Hepatocyte (in vitro differentiated cells): ENCODE results near the gene ATG14. TPM values are rescaled to one million over a fixed set of nuclear protein-coding genes. Genes with fewer than 3 reads are reported as not detected.
"Not testable (repeated sequence)": the region's sequence is repeated elsewhere in the genome, so short reads cannot be mapped to it uniquely, and the experiment has no call there.

Experiments used
- DNase-seq: peaks from one replicate; pipeline ENCODE4 v3.0.0-alpha.2; 2016; ENCODE audit warnings: low spot score
- H2AFZ ChIP-seq: fragments of 200-600 bp; sonication (generic); 2 replicates; pipeline ENCODE4 v1.6.0; 2016; ENCODE audit warnings: antibody characterized with exemption, mild to moderate bottlenecking
- H3K27ac ChIP-seq: fragments of 200-600 bp; sonication (generic); 2 replicates; pipeline ENCODE4 v1.5.1; 2016; ENCODE audit warnings: mild to moderate bottlenecking
- H3K27me3 ChIP-seq: fragments of 200-600 bp; sonication (generic); 2 replicates; pipeline ENCODE4 v1.6.1; 2016
- H3K36me3 ChIP-seq: fragments of 200-600 bp; sonication (generic); replicated peaks from 2 replicates; pipeline ENCODE4 v1.5.1; 2016; ENCODE audit warnings: low read depth; ENCODE audit not compliant: insufficient read depth
- H3K4me1 ChIP-seq: fragments of 200-600 bp; sonication (generic); 2 replicates; pipeline ENCODE4 v1.5.1; 2016; ENCODE audit warnings: mild to moderate bottlenecking, moderate library complexity; ENCODE audit not compliant: insufficient read depth
- H3K4me2 ChIP-seq: fragments of 200-600 bp; sonication (generic); 2 replicates; pipeline ENCODE4 v1.6.0; 2016
- H3K4me3 ChIP-seq: fragments of 200-600 bp; sonication (generic); 2 replicates; pipeline ENCODE4 v1.5.1; 2016; ENCODE audit warnings: mild to moderate bottlenecking
- H3K79me2 ChIP-seq: fragments of 200-600 bp; sonication (generic); 2 replicates; pipeline ENCODE4 v1.6.0; 2017; ENCODE audit warnings: mild to moderate bottlenecking
- H3K9me2 ChIP-seq: fragments of 200-600 bp; sonication (generic); replicated peaks from 2 replicates; pipeline ENCODE4 v1.6.0; 2017; ENCODE audit warnings: mild to moderate bottlenecking; ENCODE audit not compliant: insufficient read depth
- H3K9me3 ChIP-seq: fragments of 200-600 bp; sonication (generic); 2 replicates; pipeline ENCODE4 v1.5.1; 2016; ENCODE audit warnings: low read depth, mild to moderate bottlenecking
- H4K20me1 ChIP-seq: fragments of 200-600 bp; sonication (generic); 2 replicates; pipeline ENCODE4 v1.6.0; 2016; ENCODE audit warnings: mild to moderate bottlenecking; ENCODE audit not compliant: insufficient read depth, poor library complexity, severe bottlenecking
- EZH2 ChIP-seq: fragments of 200-600 bp; sonication (generic); IDR thresholded peaks from 2 replicates; pipeline ENCODE4 v1.6.1; 2016; ENCODE audit warnings: antibody characterized with exemption, mild to moderate bottlenecking, borderline replicate concordance
- EZH2phosphoT487 ChIP-seq: fragments of 200-600 bp; sonication (generic); IDR thresholded peaks from one replicate; pipeline ENCODE4 v1.6.1; 2018; ENCODE audit warnings: antibody characterized with exemption, mild to moderate bottlenecking, low read depth, moderate library complexity; ENCODE audit not compliant: unreplicated experiment, severe bottlenecking
- WGBS: methylation state at CpG from one replicate; pipeline ENCODE4 v1.1.6; 2016; ENCODE audit warnings: low lambda C conversion rate; ENCODE audit errors: missing lambda C conversion rate; 5-methylcytosine and 5-hydroxymethylcytosine counted together
- polyA plus RNA-seq: library from polyadenylated mRNA; unstranded; fragments of >200 nt; fragmentation: Nextera tagmentation; extraction: Ambion mirVana; gene quantifications from 2 replicates; pipeline ENCODE4 v1.2.1, GENCODE V29; 2016
- total RNA-seq: library from RNA; depleted of rRNA; stranded (reverse); fragments of >200 nt; gene quantifications from 2 replicates; pipeline ENCODE4 v1.2.3, GENCODE V29; 2014
- TF ChIP-seq, protein P1 (sequence below): fragments of 200-600 bp; sonication (generic); IDR thresholded peaks from 2 replicates; pipeline ENCODE4 v1.5.1; 2016; ENCODE audit warnings: antibody characterized with exemption, mild to moderate bottlenecking; ENCODE audit not compliant: poor library complexity

ATG14 gene, protein sequence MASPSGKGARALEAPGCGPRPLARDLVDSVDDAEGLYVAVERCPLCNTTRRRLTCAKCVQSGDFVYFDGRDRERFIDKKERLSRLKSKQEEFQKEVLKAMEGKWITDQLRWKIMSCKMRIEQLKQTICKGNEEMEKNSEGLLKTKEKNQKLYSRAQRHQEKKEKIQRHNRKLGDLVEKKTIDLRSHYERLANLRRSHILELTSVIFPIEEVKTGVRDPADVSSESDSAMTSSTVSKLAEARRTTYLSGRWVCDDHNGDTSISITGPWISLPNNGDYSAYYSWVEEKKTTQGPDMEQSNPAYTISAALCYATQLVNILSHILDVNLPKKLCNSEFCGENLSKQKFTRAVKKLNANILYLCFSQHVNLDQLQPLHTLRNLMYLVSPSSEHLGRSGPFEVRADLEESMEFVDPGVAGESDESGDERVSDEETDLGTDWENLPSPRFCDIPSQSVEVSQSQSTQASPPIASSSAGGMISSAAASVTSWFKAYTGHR
- total RNA-seq (15.1 and 16.6 TPM in 2 replicates), polyA plus RNA-seq (3.3 and 4.5 TPM in 2 replicates)

DNA sequence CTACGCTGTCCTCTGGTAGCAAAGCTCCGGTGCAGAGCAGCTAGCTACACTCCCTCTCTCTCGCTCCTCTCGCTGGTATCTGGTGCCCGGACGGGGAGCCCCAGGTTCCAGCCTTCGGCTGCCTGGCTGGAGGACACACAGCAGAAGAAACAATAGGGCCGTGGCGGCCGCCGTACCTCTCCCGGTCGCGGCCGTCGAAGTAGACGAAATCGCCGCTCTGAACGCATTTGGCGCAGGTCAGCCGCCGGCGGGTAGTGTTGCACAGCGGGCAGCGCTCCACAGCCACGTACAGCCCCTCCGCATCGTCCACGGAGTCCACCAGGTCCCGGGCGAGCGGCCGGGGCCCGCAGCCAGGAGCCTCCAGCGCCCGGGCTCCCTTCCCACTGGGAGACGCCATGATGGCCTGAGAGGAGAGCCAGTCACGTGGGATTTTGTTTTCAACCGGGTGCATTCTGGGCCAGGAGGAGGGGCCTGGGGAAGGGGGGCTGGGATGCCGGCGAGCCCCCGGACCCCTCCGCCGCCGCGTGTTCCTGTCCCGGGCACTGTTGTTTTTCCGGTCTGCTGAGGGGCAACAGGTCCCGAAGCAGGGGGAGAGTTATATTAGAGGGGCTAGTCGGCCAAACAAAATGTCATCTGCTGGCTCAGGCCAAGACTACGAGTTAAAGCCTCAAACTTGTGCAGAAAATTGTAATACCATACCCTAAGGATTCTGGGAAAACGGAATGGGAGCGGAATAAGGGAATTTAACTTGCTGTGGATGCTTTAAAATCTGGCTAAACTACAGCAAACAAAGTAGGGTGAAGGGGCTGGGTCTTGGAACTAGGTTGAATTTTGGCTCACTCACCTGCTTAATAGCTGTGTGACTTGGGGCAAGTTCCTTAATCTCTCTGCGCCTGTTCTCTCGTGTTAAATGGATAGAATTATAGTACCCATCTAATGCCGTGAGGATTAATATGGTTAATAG, at the start of gene ATG14:
Gene ATG14 (minus strand): TSS at position 405 of the 964 bp plus-strand sequence. CDS start 8 bp downstream, at position 397.
- peak within 1 kb of the TSS; percentile 80 for H3K4me2 ChIP-seq
- no peaks in the 10 kb centered on the region for H3K27me3 ChIP-seq
- peaks cover 3% of the 10 kb centered on the region for H4K20me1 ChIP-seq
- no peaks in the 10 kb centered on the region for H3K36me3 ChIP-seq
- H2AFZ ChIP-seq = peak within 1 kb of the TSS; percentile 89
- WGBS = 5% methylated on average over 54 of the region's 57 CpGs
- H3K4me3 ChIP-seq = peak within 1 kb of the TSS; percentile 76
- H3K9me3 ChIP-seq = no peaks in the 10 kb centered on the region
- peak; percentile 94 for DNase-seq
- H3K79me2 ChIP-seq = peaks cover 49% of the 10 kb centered on the region
- H3K27ac ChIP-seq = peak within 1 kb of the TSS; percentile 79
- no peak for TF ChIP-seq EZH2phosphoT487
- no peak for TF ChIP-seq EZH2
- TF ChIP-seq, protein P1, sequence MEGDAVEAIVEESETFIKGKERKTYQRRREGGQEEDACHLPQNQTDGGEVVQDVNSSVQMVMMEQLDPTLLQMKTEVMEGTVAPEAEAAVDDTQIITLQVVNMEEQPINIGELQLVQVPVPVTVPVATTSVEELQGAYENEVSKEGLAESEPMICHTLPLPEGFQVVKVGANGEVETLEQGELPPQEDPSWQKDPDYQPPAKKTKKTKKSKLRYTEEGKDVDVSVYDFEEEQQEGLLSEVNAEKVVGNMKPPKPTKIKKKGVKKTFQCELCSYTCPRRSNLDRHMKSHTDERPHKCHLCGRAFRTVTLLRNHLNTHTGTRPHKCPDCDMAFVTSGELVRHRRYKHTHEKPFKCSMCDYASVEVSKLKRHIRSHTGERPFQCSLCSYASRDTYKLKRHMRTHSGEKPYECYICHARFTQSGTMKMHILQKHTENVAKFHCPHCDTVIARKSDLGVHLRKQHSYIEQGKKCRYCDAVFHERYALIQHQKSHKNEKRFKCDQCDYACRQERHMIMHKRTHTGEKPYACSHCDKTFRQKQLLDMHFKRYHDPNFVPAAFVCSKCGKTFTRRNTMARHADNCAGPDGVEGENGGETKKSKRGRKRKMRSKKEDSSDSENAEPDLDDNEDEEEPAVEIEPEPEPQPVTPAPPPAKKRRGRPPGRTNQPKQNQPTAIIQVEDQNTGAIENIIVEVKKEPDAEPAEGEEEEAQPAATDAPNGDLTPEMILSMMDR = no peak
- peaks cover 12% of the 10 kb centered on the region for H3K4me1 ChIP-seq
- H3K9me2 ChIP-seq = no peaks in the 10 kb centered on the region

DNA sequence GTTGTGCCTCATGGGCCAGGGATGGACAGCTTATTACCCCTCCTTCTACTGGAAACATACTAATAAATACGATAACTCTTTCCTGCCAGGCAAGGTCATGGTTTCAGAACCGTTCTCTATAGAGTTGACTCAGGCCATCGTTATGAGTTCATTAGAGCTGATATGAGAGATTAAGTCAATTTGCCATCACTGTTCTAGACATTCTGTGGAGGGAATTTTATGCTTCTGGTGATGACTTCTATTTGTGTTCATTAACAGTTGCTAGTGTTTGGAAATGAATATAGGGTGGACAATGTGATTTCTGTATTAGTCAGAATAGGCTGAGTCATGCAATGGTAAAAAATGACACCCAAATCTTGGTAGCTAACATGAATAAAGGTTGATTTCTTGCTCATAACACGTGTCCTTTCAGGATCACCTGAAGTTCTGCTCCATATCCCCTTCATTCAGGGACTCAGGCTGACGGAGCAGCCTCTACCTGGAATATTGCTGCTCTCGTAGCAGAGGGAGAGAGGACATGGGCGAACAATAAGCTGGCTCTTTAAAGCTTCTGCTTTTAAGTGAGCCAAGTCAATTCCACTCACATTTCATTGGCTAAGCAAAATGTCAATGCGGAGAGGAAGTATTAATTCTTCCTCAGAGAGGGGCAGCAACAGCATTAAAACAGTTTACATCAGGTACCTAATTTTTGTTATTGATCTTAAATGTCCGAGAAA, 47.3 kb upstream of the ATG14 start:
- Histone ChIP-seq H3K4me3 (no peak overlapping the region), H3K9me3 (no peaks in the 10 kb centered on the region), H3K27me3 (no peaks in the 10 kb centered on the region), H2AFZ (no peak overlapping the region), H3K4me2 (no peak overlapping the region), H3K4me1 (peaks cover 14% of the 10 kb centered on the region), H3K9me2 (no peaks in the 10 kb centered on the region), H3K79me2 (no peaks in the 10 kb centered on the region), H4K20me1 (no peaks in the 10 kb centered on the region), H3K36me3 (no peaks in the 10 kb centered on the region), H3K27ac (no peak overlapping the region)
- WGBS = 70% methylated on average over 9 of the region's 9 CpGs
- no peak for TF ChIP-seq EZH2
- DNase-seq = no peak

DNA sequence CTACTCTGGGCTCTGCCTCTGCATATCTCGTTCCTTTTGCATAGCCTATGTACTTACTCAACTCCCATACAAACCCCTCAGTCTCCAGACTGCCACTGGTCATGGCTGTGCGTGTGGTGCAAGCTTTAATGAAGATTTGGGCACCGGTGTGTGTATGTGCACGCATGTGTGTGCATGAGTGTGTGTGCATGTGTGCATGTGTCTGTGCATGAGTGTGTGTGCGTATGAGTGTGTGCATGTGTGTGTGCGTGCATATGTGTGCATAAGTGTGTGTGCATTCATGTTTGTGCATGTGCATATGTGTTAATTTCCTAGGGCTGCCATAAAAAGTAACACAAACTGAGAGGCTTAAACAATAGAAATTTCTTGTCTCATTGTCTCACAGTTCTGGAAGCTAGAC, 45.9 kb upstream of the ATG14 start:
- Histone ChIP-seq H3K36me3 (no peaks in the 10 kb centered on the region), H3K4me3 (no peak overlapping the region), H3K27ac (no peak overlapping the region), H3K9me2 (no peaks in the 10 kb centered on the region), H3K27me3 (no peaks in the 10 kb centered on the region), H2AFZ (no peak overlapping the region), H3K4me1 (peaks cover 17% of the 10 kb centered on the region), H3K79me2 (no peaks in the 10 kb centered on the region), H3K9me3 (no peaks in the 10 kb centered on the region), H4K20me1 (no peaks in the 10 kb centered on the region), H3K4me2 (no peak overlapping the region)
- no peak for DNase-seq
- WGBS = 90% methylated on average over 6 of the region's 6 CpGs
- TF ChIP-seq, protein P1 = no peak
- TF ChIP-seq EZH2 (no peak), EZH2phosphoT487 (no peak)

DNA sequence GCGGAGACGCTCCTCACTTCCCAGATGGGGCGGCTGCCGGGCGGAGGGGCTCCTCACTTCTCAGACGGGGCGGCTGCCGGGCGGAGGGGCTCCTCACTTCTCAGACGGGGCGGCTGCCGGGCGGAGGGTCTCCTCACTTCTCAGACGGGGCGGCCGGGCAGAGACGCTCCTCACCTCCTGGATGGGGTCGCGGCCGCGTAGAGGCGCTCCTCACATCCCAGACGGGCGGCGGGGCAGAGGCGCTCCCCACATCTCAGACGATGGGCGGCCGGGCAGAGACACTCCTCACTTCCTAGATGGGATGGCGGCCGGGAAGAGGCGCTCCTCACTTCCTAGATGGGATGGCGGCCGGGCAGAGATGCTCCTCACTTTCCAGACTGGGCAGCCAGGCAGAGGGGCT, 44.8 kb upstream of the ATG14 start:
- not testable (repeated sequence) for H3K36me3 ChIP-seq, H3K27ac ChIP-seq, H2AFZ ChIP-seq, H3K4me3 ChIP-seq, H3K9me2 ChIP-seq, H3K79me2 ChIP-seq, H3K27me3 ChIP-seq, H3K4me2 ChIP-seq, H3K9me3 ChIP-seq, H4K20me1 ChIP-seq, DNase-seq
- peaks cover 17% of the 10 kb centered on the region for H3K4me1 ChIP-seq
- WGBS = 93% methylated on average over 15 of the region's 34 CpGs
